Activated CD4-positive, alpha-beta T cell treated with anti-CD3 and anti-CD28 coated beads for 24 hours (primary cell): ENCODE results near the gene PCDHGB6.
"Not testable (repeated sequence)": the region's sequence is repeated elsewhere in the genome, so short reads cannot be mapped to it uniquely, and the experiment has no call there.

ENCODE experiments used
- DNase-seq, 2 donors: peaks; one replicate each; pipeline ENCODE4 v3.0.0-alpha.2; 2020; ENCODE audit warnings: low read depth in 2 of 2

Gene PCDHGB6

GRCh38 chr5:141407790-141408505 lies at the start of gene PCDHGB6:
Gene PCDHGB6, plus strand, starts transcription at chr5:141408021. Its CDS starts 182 bp downstream, at chr5:141408203.
- not testable (repeated sequence) for DNase-seq

- DNase-seq, result no peak
Measured at GRCh38 chr5:141359790-141360426, 47.9 kb upstream of the PCDHGB6 start, which contains the start of gene PCDHGB2. Gene PCDHGB2, plus strand, starts transcription at chr5:141359994. Its CDS starts 142 bp downstream, at chr5:141360136.

- DNase-seq, result no peak
Measured at GRCh38 chr5:141360685-141361084, 47.1 kb upstream of the PCDHGB6 start.

- DNase-seq, result no peak
Measured at GRCh38 chr5:141362719-141363118, 45.1 kb upstream of the PCDHGB6 start.

- no peak for DNase-seq
Measured at GRCh38 chr5:141363952-141364660, 43.7 kb upstream of the PCDHGB6 start, which contains the start of gene PCDHGA5. Gene PCDHGA5, plus strand, starts transcription at chr5:141364162. Its CDS starts 169 bp downstream, at chr5:141364331.

GRCh38 chr5:141366016-141366896 lies 41.6 kb upstream of the PCDHGB6 start:
- no peak for DNase-seq

- no peak for DNase-seq
Measured at GRCh38 chr5:141369994-141370848, 37.6 kb upstream of the PCDHGB6 start, which contains the start of gene PCDHGB3. Gene PCDHGB3, plus strand, starts transcription at chr5:141370242. Its CDS starts 153 bp downstream, at chr5:141370395.

GRCh38 chr5:141371572-141372475 lies 36.0 kb upstream of the PCDHGB6 start:
- no peak for DNase-seq

GRCh38 chr5:141373673-141374317 lies 34.0 kb upstream of the PCDHGB6 start, which contains the start of gene PCDHGA6:
Gene PCDHGA6, plus strand, starts transcription at chr5:141373891. Its CDS starts 193 bp downstream, at chr5:141374084.
- DNase-seq, result no peak

GRCh38 chr5:141374627-141375026 lies 33.2 kb upstream of the PCDHGB6 start:
- no peak for DNase-seq

- not testable (repeated sequence) for DNase-seq
Measured at GRCh38 chr5:141375444-141376155, 32.2 kb upstream of the PCDHGB6 start.

- no peak for DNase-seq
Measured at GRCh38 chr5:141382469-141383294, 25.1 kb upstream of the PCDHGB6 start, which contains the start of gene PCDHGA7. Gene PCDHGA7, plus strand, starts transcription at chr5:141382742. Its CDS starts 158 bp downstream, at chr5:141382900.

GRCh38 chr5:141383345-141383744 lies 24.5 kb upstream of the PCDHGB6 start:
- no peak for DNase-seq

- no peak for DNase-seq
Measured at GRCh38 chr5:141384471-141385267, 23.2 kb upstream of the PCDHGB6 start.

- DNase-seq, result not testable (repeated sequence)
Measured at GRCh38 chr5:141387557-141388311, 20.1 kb upstream of the PCDHGB6 start, which contains the start of gene PCDHGB4. Gene PCDHGB4, plus strand, starts transcription at chr5:141387698. Its CDS starts 187 bp downstream, at chr5:141387885.
